ENCODE measurements around the gene SRGAP3.
A peak's percentile ranks its signal among the peaks of the same experiment; 100 is the strongest.

Gene SRGAP3

DNA sequence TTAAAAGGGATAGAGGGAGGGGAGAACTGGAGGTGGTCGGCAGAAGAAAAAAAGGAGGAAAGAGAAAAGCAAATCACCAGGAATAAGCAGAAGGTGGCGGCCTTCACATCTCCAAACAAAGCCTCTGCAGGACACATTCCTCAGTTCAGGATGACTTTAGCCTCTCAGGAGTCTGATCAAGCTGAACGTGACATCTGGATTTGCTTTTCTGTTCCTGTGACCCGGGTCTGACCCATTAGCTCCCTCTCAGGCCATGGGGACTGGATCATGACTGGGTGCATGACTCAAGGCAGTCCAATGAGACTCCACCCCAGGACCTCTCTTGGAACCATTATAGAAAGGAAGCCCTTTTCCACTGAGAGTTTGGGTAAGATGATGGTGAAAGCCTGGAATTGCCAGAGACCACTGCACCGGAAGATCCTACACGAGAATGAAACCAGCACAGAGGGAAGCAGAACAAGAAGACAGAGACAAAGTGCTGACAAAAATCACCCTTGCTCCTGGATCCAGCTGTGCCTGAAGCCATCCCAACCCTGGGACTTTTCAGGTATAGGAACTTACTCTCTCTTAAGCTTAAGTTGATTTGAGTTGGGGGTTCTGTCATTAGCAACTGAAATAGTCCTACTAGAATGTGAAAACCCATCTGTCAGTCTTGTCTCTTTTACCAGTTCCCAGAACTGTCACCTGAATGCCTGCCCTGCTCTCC is 240.7 kb downstream of the SRGAP3 start:
- DNase-seq: no peak

DNA sequence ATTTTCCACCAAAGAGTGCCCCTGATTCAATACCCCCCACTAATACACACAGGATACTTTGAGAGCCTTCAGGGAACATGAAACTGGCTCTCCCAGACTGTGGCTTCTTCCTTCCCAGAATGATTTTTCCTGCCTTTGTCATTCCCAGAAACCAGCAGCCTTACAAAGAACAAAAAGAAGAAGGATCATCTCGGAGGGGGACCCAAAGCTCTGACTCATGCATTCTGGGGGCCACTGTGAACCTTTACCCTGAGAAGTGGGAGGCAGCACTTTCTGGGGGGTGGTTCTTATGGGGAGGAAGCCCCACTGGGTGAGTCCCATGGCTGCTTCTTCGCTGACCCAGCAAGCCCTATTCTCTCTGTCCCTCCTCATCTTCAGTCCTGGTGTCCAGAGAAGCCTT is 241.5 kb downstream of the SRGAP3 start:
- no peak for DNase-seq

DNA sequence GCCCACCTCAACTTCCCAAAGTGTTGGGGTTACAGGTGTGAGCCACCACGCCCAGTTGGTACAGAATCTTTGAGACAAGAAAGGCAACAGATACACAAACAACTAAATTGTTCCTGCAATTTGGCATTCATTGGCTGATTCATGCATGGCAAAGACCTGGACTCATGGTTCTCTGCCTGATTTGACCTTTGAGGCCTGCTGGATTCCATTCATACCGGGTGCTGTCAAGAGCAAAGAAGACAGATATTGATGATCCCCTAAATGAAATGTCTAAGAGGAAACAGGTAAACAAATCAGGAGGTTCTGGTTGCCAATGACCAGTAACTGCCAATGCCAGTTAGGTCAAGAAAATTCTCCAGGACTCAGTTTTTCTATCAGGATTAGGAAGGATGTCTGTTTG is 242.2 kb downstream of the SRGAP3 start:
- no peak for DNase-seq

DNA sequence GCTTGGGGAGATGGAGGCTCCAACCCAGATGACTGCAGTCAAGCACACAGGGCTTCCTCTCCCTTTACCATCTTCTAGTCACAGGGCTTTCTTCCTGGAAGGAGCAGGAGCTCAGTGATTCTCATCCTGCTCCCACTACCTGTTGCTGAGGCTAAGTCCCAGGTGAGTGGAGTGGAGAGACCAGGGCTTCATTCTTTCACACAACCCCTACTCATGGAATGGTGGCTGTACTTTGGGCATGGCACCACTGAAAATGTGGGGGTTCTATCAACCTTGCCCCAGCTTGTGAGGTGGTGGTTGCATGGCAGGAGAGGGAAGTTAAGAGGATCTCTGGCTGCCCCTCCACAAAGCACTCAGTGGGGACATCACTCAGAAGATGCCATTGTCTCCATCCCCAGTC is 249.4 kb downstream of the SRGAP3 start:
- no peak for DNase-seq

DNA sequence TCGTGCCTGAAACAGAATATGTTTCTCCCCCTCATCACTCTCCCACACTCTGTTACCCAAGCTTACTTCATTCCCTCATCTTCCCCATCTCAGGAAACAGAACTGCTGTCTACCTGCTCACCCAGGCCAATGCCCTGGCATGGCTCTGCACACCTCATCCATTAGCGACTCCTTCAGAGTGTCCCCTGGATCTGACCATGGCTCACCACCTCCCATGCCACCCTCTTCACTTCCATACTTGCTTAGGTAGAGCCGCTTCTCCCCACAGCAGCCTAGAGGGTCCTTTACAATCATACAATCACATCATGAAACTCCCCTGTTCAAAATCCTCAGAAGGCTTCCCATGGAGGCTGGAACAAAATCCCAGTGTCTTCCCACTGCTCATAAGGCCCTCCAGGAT is 252.3 kb downstream of the SRGAP3 start:
- DNase-seq: no peak

DNA sequence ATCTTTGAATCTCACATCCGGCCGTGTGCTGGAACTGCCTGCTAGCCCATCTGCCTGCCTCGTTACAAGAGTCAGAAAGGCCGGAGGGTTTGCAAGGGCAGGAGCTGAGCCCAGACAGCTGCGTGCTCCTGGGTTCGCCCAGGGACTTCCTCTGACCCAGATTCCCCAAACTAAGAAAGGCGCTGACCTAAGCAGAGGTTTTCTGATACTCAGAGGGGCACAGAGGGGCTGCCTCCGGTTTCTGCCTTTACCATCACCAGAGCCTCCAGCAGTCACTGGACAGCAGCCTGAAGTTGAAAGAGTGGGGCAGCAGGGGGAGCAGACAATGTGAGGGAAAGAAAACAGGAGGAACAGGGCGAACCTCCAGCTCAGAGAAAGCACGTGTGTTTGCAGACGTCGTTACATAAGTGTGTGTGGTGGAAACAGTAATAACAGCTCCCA is 252.7 kb downstream of the SRGAP3 start:
- no peak for DNase-seq

DNA sequence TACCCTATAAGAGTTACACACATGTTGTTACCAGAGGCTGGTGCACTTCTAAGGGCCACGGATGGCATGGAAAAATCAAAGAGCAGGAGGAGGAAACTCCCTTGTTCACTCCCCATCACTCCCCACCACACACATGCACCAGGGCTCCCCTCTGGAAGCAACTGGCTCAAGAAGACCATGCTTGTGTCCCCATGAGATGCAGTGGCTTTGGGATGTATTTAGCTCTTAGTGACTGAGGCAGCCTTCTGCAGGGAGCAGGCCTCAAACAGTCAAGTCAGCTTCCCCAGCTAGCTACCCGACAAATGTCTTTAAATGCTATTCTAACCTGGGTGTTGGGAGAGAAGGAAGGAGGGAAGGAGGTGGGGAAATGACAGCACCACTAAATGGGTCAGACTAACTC is 253.2 kb downstream of the SRGAP3 start:
- DNase-seq: no peak

DNA sequence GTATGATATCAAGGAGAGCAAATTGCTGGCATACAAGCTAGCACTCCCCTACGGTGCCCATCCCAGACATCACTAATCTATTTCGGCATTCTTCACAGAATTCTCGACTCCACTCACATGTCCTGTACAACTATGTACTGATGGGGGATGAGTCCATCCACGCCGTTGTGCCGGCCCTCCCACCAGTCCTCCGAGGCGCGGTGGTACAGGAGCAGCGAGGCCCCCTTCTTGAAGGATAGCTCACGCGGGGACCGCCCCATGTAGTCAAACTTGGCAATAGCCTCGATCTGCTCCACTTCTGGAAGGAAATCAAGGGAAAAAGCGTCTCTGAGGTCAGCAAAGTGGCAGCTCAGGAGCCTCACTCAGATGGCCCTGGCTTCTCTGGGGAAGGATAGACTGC is 255.2 kb downstream of the SRGAP3 start:
- no peak for DNase-seq

DNA sequence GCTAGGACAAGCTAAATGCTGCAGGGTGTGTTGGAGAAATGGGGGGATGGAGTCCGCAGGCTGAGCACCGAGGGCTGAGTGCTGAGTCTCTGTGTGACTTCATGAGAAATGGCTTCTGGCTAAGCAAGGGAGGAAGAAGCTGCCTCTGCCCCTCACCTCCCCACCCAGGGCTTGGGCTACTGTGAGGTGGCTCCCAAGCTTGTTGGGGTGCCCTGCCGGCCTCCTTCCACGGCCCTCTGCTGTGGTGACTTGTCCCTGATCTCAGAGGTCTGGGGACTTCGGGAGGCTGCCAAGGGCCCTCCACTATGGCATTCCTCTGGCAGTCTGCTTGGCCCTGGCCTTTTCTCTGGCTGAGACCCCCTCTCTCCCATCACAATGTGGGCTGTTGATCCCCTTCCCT is 256.1 kb downstream of the SRGAP3 start:
- DNase-seq: no peak

DNA sequence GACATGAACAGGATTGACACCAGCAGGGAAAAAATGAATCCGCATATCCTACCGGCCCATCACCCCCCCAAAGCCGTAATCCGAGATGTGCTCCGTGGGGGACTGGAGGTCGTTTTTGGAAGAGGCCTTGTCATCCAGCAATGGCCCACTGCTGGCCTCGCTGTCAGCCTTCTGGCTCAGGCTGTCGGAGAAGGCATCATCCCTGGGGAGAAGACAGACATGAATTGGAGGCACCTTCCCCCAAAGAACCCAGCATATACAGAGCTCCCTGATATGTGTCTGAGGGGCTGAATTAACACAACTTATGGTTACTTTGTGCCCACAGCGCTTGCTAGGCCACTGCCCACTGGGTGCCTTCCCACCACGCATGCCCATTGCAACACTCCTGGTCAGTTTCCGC is 256.6 kb downstream of the SRGAP3 start:
- DNase-seq: no peak

DNA sequence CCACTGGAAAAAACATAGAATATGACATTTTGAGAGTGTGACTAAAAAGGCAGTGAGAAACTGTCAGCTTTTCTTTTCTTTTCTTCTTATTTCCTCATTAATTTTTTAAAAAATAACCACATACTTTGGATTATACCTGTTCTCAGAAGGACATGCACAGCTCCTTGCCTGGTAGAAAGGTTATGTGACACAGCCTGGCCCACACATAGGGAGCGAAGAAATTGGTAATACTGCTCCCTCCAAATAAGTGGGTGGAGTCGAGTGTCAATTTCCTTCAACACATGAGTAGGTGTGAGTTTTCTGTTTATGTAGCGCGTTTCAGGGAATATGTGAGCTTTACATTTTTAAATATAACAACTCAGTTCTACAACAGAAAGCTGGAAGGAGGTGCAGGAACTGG is 257.2 kb downstream of the SRGAP3 start:
- no peak for DNase-seq

DNA sequence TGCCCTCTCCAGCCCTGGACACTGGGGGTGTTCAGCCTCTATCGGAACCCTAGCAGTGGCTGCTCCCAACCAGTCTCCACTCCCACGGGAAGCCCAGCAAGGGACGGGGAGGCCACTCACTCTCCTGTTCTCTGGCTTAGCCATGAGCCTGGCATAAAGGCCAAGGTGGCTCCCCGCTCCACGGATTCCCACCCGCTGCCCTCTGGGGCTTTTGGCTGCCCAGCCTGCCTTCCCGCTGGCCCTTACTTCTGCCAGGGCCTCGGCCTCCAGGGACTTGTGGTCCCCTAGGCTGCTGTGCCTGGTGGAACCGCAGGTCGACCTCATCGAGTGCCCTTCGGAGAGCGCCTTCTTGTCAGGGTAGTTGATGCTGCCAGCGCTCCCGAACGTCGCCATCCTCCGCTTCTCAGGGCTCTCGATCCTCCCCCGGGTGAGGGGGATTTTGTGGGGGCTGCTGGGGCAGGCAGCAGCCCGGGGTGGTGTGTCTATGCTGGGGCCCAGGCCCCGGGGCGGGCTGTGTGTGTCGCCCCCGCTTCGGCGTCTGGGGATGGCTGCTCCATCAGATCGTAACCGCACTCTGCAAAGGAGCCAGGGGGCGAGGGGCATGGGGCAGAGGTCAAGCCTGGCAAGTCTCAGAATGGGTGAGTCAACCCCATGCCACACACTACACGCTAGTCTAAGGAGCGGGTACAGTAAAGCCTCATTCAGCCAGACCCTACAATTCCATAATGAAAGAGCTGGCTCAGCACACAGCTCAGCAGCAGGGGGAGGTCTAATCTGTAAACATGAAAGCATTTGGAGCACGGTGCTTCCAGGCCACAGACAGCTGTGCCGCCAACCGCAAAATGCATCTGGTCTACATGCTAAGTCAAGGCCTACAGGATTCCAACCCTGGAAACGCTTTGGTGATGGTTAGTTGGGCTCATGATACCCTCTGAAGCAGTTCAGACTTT is 258.9 kb downstream of the SRGAP3 start:
- no peak for DNase-seq

DNA sequence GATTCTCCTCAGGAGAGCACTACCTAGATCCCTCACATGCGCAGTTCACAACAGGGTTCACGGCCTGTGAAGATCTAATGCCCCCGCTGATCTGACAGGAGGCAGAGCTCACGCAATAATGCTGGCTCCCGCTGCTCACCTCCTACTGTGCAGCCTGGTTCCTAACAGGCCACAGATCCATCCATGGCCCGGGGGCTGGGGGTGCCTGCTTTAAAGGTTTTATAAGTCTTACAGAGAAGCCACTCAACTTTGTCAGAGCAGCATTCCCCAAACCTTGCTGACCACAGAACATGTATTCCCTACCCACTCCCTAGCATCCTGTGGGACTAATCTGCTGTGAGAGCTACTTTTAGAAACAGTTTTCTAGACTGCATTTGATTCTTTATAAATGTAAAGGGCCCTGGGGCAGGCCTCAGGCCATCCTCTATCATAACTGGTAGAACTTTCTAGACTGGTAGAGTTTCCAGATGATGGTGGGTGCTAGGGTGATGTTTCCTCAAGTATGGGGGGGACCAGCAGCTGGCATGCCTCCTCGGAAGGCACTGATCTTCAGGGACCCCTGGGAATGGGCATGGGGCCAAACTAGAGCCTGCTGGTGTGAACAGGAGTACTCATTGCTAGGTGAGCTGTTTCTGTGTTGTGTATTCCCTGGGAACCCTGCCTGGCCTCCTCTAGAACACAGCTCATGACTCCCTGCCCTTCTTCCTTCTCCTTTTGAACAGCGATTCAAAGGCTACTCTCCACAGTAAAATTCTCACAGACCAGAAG is 260.5 kb downstream of the SRGAP3 start:
- DNase-seq: no peak

DNA sequence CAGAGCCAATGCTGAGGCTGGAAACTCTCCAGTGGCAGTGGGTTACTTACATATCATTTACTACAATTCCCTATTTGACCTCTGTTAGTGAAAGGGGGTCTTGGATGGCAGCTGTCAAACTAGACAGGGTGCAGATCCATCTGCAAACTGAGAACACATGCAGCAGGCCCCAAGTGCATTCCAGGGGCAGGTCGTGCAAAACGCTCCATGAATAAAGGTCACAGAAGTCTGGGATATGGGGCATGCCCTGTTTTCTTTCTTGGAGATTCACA is 261.1 kb downstream of the SRGAP3 start:
- no peak for DNase-seq

DNA sequence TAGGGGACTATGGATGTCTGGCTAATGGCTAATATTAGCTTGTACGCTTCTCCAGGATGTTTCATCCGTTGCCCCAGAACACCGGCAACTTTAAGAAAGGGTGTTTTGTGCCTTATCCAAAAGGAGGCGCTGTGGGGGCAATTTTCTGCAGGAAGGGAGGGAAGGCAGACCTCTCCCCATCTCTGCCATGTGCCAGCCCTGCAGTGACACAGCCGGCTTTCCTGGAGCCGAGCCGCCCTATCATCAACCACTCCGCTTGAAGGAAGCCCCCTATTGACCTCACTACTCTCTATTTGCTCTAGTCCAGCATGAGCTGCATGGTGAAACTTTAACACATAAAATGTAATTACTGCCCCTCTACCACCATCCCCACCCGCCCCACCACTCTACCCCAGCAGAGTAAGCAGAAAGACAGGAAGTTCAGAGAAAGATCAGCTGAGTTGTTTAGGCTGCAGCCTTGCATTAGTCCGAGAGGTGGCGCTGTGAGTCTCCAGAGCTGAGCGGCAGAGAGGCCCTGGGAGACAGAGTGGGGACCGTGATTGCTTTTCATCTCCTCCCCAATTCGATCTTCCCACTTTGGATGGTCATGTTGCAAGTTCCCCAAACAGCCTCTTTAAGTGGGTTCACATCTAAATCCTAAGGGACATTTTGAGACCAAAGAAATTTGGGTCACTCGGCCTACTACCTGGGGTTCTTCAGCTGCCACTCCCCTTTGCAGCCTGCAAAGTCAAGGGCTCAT is 261.6 kb downstream of the SRGAP3 start:
- peak in 1 of 2 donors; percentile 27 for DNase-seq

DNA sequence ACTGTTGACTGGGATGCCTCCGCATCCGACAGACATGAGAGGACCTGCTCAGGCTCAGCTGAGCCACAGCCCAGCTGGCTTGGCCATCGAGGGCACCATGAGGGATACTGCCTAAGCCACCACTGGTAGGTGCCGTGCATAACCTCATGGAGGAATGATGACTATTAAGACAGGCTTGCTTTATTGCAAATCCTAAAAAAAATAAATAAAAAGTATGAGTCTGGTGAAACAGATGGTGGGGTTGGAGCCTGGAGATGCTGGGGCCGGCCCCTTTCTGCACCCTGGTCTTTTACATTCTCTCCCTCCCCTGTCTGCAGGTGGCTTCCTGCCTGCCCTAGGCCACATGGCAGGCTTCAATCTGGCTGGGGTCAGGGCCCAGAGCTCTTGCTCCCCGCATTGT is 262.2 kb downstream of the SRGAP3 start:
- DNase-seq: no peak

DNA sequence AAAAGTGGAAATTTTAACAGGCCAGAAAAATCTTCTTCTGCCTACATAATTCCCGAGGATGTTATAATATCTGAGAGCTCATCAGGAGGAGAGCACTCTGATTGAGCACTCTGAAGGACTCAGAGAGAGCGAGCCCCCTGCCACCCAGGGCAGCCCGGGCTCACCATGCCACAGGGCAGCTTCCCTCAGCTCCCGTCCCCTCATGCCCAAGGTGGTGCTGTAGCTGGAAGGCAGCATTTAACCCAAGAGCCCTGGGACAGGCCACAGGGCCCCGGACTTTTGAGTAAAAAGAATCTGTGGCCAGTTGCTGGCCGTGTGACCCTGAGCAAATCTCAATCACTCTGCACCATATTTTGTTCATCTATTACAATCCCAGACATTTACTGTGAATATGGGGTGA is 262.7 kb downstream of the SRGAP3 start:
- no peak for DNase-seq

DNA sequence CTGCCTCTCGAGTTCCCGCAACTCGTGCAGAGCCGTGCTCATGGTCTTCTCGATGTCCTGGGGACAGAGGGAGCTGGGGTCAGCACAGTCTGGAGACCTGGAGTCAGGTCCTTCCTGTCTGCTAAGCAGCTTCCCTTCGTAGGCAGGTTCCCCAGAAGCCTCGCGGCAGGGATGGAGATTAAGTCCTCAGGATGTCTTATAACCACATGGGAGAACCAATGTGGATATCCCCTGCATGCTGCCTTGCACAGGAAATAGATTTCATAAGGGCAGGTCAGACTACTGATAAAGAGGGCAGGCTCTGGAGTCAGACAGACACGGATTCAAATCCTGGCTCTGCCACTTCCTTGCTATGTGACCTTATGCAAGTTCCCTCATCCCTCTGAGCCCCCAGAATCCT is 263.6 kb downstream of the SRGAP3 start:
- no peak for DNase-seq

DNA sequence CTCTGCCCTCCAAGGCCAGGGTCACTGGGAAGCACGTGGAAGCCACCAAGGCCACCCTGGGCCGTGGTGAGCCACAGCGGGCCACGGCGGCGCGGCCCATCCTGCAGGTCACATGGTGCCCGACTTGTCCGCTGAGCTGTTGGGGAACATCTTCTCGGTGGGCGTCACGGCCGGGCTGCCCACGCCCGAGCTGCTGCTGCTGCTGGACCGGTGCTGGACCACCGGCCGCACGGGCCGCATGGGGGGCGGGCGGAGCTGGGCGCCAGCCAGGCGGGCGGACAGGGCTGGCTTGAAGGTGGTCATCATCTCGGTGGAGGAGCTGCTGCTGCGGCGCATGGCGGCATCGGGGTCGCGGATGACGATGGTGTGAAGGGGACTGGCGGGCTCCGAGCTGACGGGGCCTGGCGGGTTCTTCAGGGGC is 264.0 kb downstream of the SRGAP3 start:
- DNase-seq: no peak

DNA sequence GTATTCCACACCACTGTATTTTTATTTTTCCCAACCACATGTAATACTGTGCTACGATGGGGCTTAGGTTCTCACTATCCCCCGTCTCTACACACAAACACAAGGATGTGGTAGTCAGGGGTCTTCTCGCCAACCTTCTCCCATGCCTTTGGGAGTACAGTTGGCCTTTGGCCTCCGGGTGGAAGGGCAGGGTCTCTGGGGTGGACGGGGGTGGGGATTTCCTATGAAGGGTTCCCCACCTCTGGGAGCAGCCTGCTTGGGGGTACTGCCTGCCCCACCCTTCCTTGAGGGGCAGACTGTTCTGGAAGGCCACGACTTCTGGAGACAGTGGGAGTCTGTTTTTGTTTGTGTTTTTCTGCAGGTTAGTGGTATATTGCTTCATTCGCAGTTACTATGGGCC is 264.9 kb downstream of the SRGAP3 start:
- DNase-seq: no peak

DNA sequence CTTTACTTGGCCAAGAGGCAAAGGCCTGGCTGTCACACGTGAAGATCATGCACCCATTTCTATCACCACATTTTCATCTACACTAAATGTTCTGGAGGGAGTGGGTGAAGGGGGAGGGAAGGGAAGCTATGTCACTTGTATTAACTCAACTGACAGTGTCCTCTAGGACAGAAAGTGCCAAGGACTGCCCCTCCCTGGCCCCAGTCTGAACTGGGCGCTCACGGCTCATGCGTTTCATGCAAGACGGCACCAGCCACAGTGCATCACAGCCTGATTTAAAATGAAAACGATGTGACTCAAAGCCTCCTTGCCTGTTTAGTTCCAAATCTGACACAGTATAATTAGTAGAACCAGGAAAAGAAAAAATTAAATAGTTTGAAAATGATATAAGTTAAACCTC is 265.4 kb downstream of the SRGAP3 start:
- no peak for DNase-seq

DNA sequence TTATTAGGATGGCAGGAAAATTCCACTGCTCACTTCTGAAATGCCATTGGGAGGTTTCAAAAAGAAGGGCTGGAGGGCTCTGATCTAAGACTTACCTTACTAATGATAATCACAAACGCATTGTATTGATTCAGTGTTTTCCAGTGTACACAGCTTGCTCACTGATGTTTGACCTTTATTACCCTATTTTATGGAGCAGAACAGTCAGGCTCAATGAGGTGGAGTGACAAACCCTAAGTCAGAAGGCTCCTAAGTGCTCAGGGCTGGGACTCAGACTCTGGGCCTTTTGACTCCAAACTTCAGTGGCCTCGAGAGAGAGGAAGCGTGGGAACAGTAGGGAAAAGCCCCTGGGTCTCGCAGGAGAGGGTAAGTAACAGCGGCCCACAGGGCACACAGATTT is 265.9 kb downstream of the SRGAP3 start:
- no peak for DNase-seq

DNA sequence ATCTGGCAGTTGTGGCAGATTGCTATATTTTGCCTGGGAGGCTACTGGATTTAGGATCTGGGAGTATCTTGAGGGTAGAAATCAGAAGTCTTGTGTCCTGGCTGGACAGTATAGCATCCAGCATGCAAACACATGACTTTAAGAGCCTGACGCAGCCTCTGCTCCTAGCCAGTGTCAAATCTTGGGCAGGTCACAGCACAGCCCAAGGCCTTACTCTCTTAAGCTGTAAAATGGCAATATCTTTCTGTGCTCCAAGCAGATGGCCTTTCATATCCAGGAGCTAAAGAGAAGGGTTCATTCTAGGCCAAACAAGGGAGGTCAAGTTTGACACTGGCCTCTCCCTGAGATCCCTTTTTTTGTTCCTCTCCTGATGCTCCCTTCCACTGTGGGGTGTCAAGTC is 266.4 kb downstream of the SRGAP3 start:
- no peak for DNase-seq
